Measurements from ENCODE around the gene ITPRID2.

The ITPRID2 gene

DNA sequence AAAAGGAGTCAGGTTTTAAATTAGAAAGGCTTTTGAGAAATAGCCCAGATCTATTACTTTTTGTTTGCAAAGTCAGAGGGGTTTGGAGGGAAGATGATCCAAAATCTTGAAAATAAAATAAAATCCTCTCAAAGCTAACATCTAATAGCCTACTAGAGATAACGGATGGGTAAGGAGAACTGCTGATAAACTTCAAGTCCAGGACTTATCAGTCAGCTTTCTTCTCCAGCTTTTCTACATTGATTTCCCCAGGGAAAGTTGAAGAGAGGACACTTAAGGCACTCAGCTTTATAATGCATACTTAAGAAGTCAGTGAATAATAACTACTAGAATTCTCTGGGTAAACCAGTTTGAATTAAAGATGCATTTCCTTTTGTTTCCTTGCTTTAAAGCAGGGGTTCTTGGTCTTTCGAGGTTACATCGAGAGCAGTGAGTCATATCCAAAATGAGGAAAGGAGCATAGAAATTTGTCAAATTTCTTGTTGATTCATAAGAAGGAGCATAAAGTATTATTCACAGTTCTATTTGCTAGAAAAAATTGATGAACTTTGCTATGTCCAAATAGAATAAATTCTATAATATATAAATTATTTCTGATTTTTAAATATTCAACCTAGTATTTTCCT is 43.2 kb upstream of the ITPRID2 start:
- TF ChIP-seq, protein P1, sequence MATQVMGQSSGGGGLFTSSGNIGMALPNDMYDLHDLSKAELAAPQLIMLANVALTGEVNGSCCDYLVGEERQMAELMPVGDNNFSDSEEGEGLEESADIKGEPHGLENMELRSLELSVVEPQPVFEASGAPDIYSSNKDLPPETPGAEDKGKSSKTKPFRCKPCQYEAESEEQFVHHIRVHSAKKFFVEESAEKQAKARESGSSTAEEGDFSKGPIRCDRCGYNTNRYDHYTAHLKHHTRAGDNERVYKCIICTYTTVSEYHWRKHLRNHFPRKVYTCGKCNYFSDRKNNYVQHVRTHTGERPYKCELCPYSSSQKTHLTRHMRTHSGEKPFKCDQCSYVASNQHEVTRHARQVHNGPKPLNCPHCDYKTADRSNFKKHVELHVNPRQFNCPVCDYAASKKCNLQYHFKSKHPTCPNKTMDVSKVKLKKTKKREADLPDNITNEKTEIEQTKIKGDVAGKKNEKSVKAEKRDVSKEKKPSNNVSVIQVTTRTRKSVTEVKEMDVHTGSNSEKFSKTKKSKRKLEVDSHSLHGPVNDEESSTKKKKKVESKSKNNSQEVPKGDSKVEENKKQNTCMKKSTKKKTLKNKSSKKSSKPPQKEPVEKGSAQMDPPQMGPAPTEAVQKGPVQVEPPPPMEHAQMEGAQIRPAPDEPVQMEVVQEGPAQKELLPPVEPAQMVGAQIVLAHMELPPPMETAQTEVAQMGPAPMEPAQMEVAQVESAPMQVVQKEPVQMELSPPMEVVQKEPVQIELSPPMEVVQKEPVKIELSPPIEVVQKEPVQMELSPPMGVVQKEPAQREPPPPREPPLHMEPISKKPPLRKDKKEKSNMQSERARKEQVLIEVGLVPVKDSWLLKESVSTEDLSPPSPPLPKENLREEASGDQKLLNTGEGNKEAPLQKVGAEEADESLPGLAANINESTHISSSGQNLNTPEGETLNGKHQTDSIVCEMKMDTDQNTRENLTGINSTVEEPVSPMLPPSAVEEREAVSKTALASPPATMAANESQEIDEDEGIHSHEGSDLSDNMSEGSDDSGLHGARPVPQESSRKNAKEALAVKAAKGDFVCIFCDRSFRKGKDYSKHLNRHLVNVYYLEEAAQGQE (IDR thresholded peaks at IDR 0.05; ENCODE audit: insufficient read depth in 1 of 2, low read depth in 2 of 2, low read length in 2 of 2): no peak
- TF ChIP-seq TAF1 (IDR thresholded peaks at IDR 0.05; ENCODE audit: borderline replicate concordance, insufficient read depth, low read length) (no peak), POLR2AphosphoS5 (IDR thresholded peaks at IDR 0.05; ENCODE audit: low read depth, low read length) (no peak), SIN3A (IDR thresholded peaks at IDR 0.05; ENCODE audit: borderline replicate concordance, insufficient read depth, low read length) (no peak), FOXP2 (optimal IDR thresholded peaks at IDR 0.05; ENCODE audit: borderline replicate concordance, extremely low read depth, extremely low read length, insufficient read depth) (no peak)

DNA sequence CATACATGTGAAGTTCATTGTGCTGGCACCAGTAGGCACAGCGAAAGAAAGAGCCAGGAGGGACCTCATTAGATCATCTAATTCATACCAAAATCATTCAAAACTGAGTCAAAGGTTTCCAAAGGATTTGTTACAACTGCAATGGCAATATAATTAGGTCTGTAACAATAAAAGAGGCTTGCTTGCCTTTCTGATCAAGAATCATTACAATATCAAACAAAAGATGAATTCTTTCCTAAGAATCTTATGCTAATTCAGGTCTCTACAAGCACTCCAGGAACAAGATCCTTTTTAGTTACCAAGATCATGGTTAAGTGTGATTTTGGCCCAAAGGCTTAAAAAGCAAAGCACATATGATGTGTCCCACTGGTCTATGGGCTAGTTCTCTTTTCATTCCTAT is 41.9 kb upstream of the ITPRID2 start:
- TF ChIP-seq POLR2AphosphoS5 (IDR thresholded peaks at IDR 0.05; ENCODE audit: low read depth, low read length): no peak
- TF ChIP-seq, protein P1 (IDR thresholded peaks at IDR 0.05; ENCODE audit: insufficient read depth in 1 of 2, low read depth in 2 of 2, low read length in 2 of 2): no peak
- TF ChIP-seq FOXP2 (optimal IDR thresholded peaks at IDR 0.05; ENCODE audit: borderline replicate concordance, extremely low read depth, extremely low read length, insufficient read depth): no peak

DNA sequence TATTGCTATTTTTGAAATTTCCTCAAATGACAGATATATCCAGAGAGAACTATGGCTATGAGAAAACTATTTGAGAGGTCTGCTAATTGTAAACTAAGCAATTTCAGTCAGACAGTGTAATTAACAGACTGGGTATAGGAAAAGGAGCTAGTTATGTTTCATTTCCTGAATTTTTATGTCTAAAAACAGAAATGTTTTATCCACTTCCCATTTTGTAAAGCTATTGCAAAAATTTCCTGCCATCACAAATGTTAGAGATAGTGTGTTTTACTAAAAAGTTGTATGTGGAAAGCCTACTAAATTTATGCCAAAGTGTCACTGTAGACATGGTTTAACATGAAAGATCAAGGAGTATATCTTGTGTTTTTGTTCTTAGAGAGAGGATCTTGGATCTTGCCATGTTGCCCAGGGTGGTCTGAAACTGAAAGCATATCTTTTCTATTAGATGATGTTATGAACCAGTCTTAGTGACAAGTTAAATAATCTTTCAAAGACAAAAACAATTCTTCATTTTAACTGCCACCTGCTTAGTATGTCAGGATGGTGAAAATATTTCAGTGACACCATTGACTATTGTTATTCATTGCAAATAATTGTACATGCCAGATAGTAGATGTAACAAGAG is 40.5 kb upstream of the ITPRID2 start:
- TF ChIP-seq POLR2AphosphoS5 (IDR thresholded peaks at IDR 0.05; ENCODE audit: low read depth, low read length) (no peak), FOXP2 (optimal IDR thresholded peaks at IDR 0.05; ENCODE audit: borderline replicate concordance, extremely low read depth, extremely low read length, insufficient read depth) (no peak), SIN3A (IDR thresholded peaks at IDR 0.05; ENCODE audit: borderline replicate concordance, insufficient read depth, low read length) (no peak), TAF1 (IDR thresholded peaks at IDR 0.05; ENCODE audit: borderline replicate concordance, insufficient read depth, low read length) (no peak)
- TF ChIP-seq, protein P1 (IDR thresholded peaks at IDR 0.05; ENCODE audit: insufficient read depth in 1 of 2, low read depth in 2 of 2, low read length in 2 of 2): no peak

DNA sequence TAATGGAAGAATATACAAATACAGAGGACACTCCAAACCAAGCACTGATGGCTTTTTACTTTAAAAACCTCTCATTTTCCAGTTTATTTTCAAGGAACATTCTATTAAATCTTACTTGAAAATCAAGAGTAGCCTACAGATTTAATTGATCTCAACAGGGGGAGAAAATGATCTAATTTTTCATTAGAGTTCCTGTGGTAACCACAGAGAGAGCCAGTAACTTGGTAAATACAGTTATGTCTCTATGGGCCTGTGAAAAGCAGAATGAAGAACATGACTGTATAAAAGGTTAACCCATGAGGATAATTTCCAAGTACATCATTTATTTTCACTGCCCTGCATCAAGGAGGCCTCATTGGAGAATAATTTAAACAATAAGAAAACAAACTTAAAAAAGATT is 39.8 kb upstream of the ITPRID2 start:
- no peak for TF ChIP-seq SIN3A (IDR thresholded peaks at IDR 0.05; ENCODE audit: borderline replicate concordance, insufficient read depth, low read length)
- TF ChIP-seq TAF1 (IDR thresholded peaks at IDR 0.05; ENCODE audit: borderline replicate concordance, insufficient read depth, low read length): no peak
- no peak for TF ChIP-seq POLR2AphosphoS5 (IDR thresholded peaks at IDR 0.05; ENCODE audit: low read depth, low read length)
- no peak for TF ChIP-seq FOXP2 (optimal IDR thresholded peaks at IDR 0.05; ENCODE audit: borderline replicate concordance, extremely low read depth, extremely low read length, insufficient read depth)
- TF ChIP-seq, protein P1 (IDR thresholded peaks at IDR 0.05; ENCODE audit: insufficient read depth in 1 of 2, low read depth in 2 of 2, low read length in 2 of 2): no peak

Measured in PFSK-1 (cell line).